SKM-1 treated with dmso at 0.1 percent for 144 hours (cell line): Measurements from ENCODE around the gene CLK2.
"Not testable (repeated sequence)": the region's sequence is repeated elsewhere in the genome, so short reads cannot be mapped to it uniquely, and the experiment has no call there.

Experiments used
- DNase-seq: peaks from one replicate; lab custom pipeline; 2025; ENCODE audit not compliant: unreplicated experiment; lab: John Stamatoyannopoulos, UW

The CLK2 gene

DNA sequence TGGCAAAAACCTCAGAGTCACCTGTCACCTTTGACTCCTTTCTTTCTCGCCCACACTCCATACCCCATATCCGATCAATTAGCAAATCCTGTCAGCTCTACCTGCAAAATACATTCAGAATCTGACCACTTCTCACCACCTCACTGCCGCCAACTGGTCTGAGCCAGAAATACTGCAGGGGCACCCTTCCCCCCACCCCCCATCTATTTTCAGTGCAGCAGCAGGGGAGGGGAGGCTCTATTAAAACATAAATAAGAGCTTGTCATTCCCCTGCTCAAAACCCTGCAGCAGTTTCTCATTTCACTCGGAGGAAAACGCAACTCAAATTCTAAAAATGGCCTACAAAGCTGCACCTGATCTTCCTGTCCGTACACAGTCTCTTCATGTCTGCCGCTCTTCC is 24.1 kb upstream of the CLK2 start:
- no peak for DNase-seq

- DNase-seq = no peak
Observed at GRCh38 chr1:155296661-155297060, 23.4 kb upstream of the CLK2 start.

- no peak for DNase-seq
Observed at GRCh38 chr1:155295942-155296267, 22.6 kb upstream of the CLK2 start.

DNA sequence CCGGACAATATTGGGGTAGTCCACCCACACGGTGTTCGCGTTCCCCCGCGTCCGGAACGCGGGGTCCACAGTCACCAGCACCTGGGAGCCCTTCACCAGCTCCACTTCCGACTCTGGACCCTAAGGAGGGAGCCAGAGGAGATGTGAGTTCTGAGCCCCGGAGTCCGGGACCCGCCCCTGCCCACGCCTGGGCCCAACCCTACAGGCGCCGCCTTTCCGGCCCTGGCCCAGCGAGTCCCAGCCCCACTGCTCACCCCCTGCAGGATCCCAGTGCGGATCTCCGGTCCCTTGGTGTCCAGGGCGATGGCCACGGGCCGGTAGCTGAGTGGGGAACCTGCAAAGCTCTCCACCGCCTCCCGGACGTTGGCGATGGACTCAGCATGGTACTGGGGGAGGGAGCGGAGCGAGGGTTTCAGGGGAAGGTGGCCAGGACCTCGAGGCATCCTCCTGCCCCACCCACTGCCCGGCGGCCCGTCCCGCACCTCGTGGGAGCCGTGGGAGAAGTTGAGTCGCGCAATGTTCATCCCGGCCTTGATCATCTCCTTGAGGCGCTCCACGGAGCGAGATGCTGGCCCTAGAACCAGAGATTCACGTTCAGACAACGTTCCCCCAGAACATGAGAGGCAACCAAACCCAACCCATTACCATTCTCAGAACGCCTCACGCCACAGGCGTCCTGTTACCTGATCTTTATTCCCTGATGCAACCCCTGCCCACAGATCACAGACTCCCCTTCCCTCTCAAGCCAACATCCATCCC is 22.1 kb upstream of the CLK2 start:
- DNase-seq = no peak

DNA sequence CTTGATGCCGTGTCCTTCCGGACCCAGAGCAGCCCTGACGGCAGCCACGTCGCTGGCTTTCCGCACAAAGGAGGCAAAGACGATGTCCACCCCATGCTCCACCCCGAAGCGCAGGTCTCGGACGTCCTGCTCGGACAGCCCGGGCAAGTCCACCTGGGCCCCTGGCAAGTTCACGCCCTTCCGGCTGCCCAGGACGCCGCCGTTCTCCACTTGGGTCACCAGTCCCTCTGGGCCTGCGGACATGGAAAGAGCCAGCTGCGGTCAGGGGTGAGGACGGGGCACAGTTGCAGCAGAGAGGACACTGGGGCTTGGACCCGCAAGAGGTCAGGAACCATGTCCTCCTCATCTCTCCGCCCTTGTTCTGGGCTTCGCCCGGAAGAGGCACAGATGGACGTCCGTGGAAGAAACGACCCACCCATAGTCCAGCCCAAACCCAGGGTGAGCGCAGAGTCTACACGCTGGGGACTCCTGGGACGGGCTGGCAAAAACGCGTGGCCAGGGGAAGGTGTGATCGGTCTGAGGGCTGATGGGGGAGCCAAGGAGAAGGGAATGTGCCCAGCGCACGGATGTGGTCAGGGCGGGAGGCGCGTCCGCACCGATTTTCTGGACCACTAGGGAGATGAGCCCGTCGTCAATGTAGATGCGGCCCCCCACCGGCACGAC is 21.3 kb upstream of the CLK2 start:
- no peak for DNase-seq

- no peak for DNase-seq
Observed at GRCh38 chr1:155293086-155293749, 19.9 kb upstream of the CLK2 start.

GRCh38 chr1:155291006-155291405 is 17.7 kb upstream of the CLK2 start:
- DNase-seq = not testable (repeated sequence)

DNA sequence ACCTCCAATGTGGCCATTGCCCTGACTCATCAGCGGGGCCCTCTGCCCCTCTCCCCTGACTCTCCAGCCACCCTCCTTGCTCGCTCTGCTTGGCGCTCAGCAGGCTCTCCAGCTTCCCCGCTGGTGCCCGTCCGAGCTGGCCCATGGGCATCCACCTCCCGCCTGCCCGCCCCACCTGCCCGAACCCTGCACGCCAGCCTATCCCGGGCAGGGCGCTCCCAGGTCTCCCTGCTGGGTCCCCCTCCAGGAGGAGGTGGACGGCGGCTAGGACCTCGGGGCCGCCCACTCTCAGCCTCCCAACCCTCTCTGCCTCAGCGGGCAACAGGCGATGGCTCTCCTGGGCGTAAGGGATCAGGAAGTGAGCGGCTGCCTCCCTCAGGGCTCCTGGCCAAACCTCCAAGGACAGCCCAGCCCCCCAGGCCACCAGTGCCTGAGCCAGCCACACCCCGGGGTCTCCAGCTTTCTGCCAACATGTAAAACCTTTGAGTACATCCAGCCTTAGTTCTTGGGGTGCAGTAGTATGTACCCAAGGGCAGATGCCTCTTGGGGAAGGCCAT is 14.8 kb upstream of the CLK2 start:
- no peak for DNase-seq

GRCh38 chr1:155286544-155286943 is 13.2 kb upstream of the CLK2 start:
- DNase-seq = no peak

DNA sequence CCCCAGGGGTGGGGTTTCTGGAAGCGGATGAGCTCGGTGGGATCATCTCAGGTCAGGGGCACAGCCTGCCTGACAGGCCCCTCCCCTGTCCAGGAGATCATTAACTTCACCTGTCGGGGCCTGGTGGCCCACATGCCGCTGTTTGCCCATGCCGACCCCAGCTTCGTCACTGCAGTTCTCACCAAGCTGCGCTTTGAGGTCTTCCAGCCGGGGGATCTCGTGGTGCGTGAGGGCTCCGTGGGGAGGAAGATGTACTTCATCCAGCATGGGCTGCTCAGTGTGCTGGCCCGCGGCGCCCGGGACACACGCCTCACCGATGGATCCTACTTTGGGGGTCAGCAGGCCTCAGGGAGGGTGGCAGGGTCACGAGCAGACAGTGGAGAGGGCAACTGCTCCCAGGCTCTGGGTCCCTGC is 12.3 kb upstream of the CLK2 start:
- DNase-seq = no peak

GRCh38 chr1:155285063-155285462 is 11.8 kb upstream of the CLK2 start:
- no peak for DNase-seq

DNA sequence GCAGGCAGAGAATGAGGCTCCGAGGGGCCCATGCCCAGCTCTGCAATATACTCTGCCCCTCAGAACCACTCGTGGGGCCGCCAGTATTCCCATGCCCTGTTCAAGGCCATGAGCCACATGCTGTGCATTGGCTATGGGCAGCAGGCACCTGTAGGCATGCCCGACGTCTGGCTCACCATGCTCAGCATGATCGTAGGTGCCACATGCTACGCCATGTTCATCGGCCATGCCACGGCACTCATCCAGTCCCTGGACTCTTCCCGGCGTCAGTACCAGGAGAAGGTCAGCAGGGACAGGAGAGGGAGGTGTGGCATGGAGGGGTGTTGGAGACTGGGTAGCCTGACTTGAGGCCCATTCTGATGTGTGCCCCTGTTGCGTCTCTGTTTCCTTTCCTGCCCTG is 11.2 kb upstream of the CLK2 start:
- no peak for DNase-seq

DNA sequence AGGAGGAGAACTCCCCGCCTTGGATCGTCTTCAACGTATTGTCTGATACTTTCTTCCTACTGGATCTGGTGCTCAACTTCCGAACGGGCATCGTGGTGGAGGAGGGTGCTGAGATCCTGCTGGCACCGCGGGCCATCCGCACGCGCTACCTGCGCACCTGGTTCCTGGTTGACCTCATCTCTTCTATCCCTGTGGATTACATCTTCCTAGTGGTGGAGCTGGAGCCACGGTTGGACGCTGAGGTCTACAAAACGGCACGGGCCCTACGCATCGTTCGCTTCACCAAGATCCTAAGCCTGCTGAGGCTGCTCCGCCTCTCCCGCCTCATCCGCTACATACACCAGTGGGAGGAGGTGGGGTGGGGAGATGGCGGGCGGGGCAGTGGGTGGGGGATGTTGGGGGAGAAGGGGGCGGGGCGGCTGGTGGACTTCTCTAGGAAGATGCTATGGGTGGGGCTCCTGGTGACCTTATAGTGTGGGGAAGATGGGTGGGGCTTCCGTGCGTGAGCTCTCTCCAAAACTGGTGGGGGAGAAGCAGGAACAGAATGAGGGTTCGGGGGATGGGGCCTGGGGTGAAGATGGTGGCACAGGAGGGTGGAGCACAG is 9.3 kb upstream of the CLK2 start:
- DNase-seq = no peak

GRCh38 chr1:155279268-155279667 is 6.0 kb upstream of the CLK2 start:
- no peak for DNase-seq

GRCh38 chr1:155278689-155279160 is 5.4 kb upstream of the CLK2 start:
- no peak for DNase-seq

DNA sequence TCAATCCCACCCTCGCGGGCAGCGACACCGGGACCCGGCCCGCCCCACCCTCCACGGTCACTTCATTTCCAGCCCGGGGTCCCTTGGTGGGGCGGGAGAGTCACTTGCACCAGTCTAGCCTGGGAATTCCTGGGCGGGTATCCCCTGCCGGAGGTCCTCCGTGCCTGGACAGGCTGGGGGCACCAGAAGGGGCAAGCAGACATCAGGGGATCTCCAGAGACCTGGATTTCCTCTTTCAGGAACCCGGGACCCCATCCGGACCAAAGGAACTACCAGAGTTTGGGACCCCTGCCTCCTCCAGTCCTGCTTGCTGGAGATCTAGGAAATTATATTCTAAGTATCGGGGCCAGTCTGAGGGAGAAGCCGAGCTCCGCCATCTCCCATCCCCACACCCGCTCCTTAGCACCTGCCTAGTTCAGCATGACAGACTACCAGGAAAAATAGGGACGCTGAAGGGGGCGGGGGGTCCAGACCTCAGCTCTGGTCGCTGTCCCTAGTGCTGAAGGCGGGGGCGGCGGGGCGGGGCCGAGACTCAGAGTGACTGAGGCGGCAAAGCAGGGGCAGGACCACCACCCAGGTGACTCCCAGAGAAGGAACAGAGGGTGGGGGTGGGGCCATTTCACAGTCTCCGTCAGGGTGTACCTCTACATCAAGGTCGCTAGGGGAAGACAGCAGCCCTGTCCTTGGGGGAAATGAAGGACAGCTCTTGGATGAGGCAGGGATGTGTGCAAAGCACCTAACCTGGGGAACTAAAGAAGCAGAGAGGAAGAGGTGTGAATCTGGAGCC is 4.8 kb upstream of the CLK2 start:
- DNase-seq = peak; percentile 74

DNA sequence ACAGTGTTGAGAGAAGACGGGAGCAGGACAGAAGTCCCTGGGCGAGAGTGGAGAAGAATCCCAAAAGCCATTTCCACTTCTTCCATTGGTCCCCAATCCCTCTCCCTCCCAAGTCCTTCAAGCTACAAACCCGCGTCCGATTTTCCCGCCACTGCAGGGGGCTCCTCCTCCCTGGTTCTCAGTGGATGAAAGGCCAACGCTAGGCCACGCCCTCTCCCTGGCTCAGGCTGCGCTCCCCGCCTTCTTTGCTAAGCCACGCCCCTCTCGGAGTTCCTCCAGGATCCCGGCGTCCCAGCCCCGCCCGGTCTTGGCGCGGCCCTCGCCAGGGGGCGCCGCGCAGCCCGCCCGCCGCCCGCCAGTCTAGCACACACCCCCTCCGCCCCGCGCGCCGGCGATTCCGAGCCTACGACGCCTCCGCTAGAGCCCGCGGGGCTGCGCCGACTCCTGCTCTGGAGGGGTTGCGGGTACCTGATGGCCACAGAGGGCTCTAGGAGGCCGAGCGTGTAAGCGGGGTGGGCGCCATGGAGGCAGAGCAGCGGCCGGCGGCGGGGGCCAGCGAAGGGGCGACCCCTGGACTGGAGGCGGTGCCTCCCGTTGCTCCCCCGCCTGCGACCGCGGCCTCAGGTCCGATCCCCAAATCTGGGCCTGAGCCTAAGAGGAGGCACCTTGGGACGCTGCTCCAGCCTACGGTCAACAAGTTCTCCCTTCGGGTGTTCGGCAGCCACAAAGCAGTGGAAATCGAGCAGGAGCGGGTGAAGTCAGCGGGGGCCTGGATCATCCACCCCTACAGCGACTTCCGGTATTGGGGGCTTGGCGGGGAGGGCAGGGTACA is 4.0 kb upstream of the CLK2 start, which contains the start of gene HCN3:
TSS of gene HCN3 (plus strand) at position 394 of the 832 bp plus-strand sequence. CDS start at position 522, 128 bp downstream.
- peak; percentile 98 for DNase-seq

- no peak for DNase-seq
Observed at GRCh38 chr1:155272466-155273342, 600 bp downstream of the CLK2 start.

DNA sequence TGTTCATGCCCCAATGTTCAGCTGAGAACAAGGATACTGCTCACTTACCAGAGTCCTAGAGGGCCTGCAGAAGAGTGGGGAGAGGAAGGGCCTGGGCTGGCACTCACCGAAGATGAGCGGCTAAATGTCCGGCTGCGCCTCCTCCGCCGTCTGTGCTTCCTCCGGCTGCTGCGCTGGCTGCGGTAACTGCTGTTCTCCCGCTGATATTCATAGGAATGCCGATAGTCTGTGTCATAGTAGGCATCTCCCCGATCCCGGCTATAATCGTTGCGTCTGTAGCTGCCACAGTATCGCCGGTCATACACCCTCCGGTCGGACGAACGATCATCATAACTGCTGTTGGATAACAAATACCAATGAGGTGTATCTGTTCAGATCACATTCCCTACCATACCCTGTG is 3.9 kb downstream of the CLK2 start:
- no peak for DNase-seq
